NT2/D1 (cell line): ENCODE measurements around the gene RPS24.

Experiments
- YY1 ChIP-seq: IDR thresholded peaks from 2 replicates; pipeline ENCODE4 v1.6.1; 2011; ENCODE audit not compliant: insufficient read length, insufficient read depth
- ZNF274 ChIP-seq: IDR thresholded peaks from 2 replicates; pipeline ENCODE4 v1.6.1; 2011; ENCODE audit warnings: mild to moderate bottlenecking, low read depth, low read length

DNA sequence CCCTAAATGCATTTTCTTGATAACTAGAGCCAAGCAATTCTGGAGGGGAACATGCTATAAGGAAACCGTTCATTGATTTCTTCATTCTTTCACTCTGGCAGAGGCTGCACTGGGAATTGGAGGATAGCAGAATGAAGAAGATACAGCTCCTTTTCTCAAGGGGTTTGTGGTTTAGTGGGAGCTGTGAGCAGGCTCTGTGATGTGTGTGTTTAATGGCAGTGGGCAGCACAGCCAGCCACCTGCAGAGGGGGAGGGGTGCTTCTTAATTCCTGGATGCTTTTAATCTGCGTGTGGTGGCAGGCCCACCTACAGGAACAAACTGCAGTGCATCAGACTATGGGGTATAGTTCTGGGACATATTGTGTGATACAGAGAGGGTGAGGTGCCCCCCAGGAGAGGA is 31.9 kb downstream of the RPS24 start:
- TF ChIP-seq YY1 (no peak), ZNF274 (no peak)
